Measurements from ENCODE around the gene SLFN11. TPM values are rescaled to one million over a fixed set of nuclear protein-coding genes. Genes with fewer than 3 reads are reported as not detected.
A peak's percentile ranks its signal among the peaks of the same experiment; 100 is the strongest.

SLFN11 gene
- total RNA-seq, 3 donors from 2014 or later = 4.2 to 19.5 (median 10.3) TPM

- H3K9me3 ChIP-seq = no peaks in the 10 kb centered on the region
- no peak overlapping the region for H3K4me3 ChIP-seq
- no peak for DNase-seq
- no peaks in the 10 kb centered on the region for H3K4me1 ChIP-seq (ENCODE audit: low read depth)
- TF ChIP-seq CTCF (IDR thresholded peaks at IDR 0.05) = no peak
- no peak for ATAC-seq
- intact Hi-C loops (cut with DNase I, micrococcal nuclease) = no loop called here
- H3K36me3 ChIP-seq (ENCODE audit: low read depth) = no peaks in the 10 kb centered on the region
These were observed 57.5 kb downstream of the SLFN11 start for GRCh38 chr17:35315971-35316370.

- ATAC-seq = no peak
- Histone ChIP-seq H3K4me3 (no peak overlapping the region), H3K4me1 (ENCODE audit: low read depth) (no peaks in the 10 kb centered on the region), H3K36me3 (ENCODE audit: low read depth) (no peaks in the 10 kb centered on the region), H3K9me3 (no peaks in the 10 kb centered on the region)
- intact Hi-C loops (cut with DNase I, micrococcal nuclease) = no loop called here
- DNase-seq = no peak
- TF ChIP-seq CTCF (IDR thresholded peaks at IDR 0.05) = no peak
These were observed 58.1 kb downstream of the SLFN11 start for GRCh38 chr17:35315283-35315682.

GRCh38 chr17:35314415-35315216 is 58.8 kb downstream of the SLFN11 start:
- Histone ChIP-seq H3K9me3 (peaks cover under 1% of the 10 kb centered on the region), H3K4me1 (ENCODE audit: low read depth) (no peaks in the 10 kb centered on the region), H3K36me3 (ENCODE audit: low read depth) (no peaks in the 10 kb centered on the region), H3K4me3 (no peak overlapping the region)
- ATAC-seq (no peak), DNase-seq (no peak)
- TF ChIP-seq CTCF (IDR thresholded peaks at IDR 0.05) = no peak
- intact Hi-C loops (cut with DNase I, micrococcal nuclease) = loop anchor here (5.0 kb wide), 3 partner anchors 218 to 433 kb away; partner anchors contain the start of gene SLFN12L (in 1 of the 2)

GRCh38 chr17:35313875-35314409 is 59.5 kb downstream of the SLFN11 start:
- H3K9me3 ChIP-seq = peaks cover 4% of the 10 kb centered on the region
- DNase-seq = peak; percentile 3 to 57 (median 37)

More at GRCh38 chr17:35313875-35314409, 59.5 kb downstream of the SLFN11 start:
- TF ChIP-seq CTCF (IDR thresholded peaks at IDR 0.05) = no peak
- H3K4me1 ChIP-seq (ENCODE audit: low read depth) = no peaks in the 10 kb centered on the region
- peak; percentile 21 for ATAC-seq
- intact Hi-C loops (cut with DNase I, micrococcal nuclease) = loop anchor here (5.0 kb wide), 3 partner anchors 218 to 433 kb away; partner anchors contain the start of gene SLFN12L (in 1 of the 2)
- H3K36me3 ChIP-seq (ENCODE audit: low read depth) = no peaks in the 10 kb centered on the region
- no peak overlapping the region for H3K4me3 ChIP-seq

All from mucosa of descending colon (tissue), 3 donors.